Karpas-422 (cell line): ENCODE data around the gene CDON. TPM values are rescaled to one million over a fixed set of nuclear protein-coding genes. Genes with fewer than 3 reads are reported as not detected.

ENCODE experiments used
- DNase-seq: peaks from one replicate; pipeline ENCODE4 v3.0.0-alpha.2; 2015
- H2AFZ ChIP-seq: fragments of 200-600 bp; sonication (generic); 2 replicates; pipeline ENCODE4 v1.6.1; 2014; ENCODE audit warnings: antibody characterized with exemption, low read length, mixed read lengths
- H3K27ac ChIP-seq: fragments of 200-600 bp; sonication (generic); 2 replicates; pipeline ENCODE4 v1.5.1; 2014; ENCODE audit warnings: mild to moderate bottlenecking, low read length, moderate library complexity
- H3K27me3 ChIP-seq: fragments of 200-600 bp; sonication (generic); 2 replicates; pipeline ENCODE4 v1.6.1; 2014; ENCODE audit warnings: low read length, mixed read lengths
- H3K36me3 ChIP-seq: fragments of 200-600 bp; sonication (generic); 2 replicates; pipeline ENCODE4 v1.6.1; 2014; ENCODE audit warnings: low read length, mixed read lengths; ENCODE audit not compliant: insufficient read depth
- H3K4me1 ChIP-seq: fragments of 200-600 bp; sonication (generic); 2 replicates; pipeline ENCODE4 v1.6.1; 2014; ENCODE audit warnings: mild to moderate bottlenecking, low read length, mixed read lengths
- H3K4me2 ChIP-seq: fragments of 200-600 bp; sonication (generic); 2 replicates; pipeline ENCODE4 v1.6.1; 2014; ENCODE audit warnings: low read length, low read depth, mild to moderate bottlenecking; ENCODE audit not compliant: poor library complexity, severe bottlenecking
- H3K4me3 ChIP-seq: fragments of 200-600 bp; sonication (generic); 2 replicates; pipeline ENCODE4 v1.5.1; 2014; ENCODE audit warnings: mild to moderate bottlenecking, antibody characterized with exemption, low read length, mixed read lengths
- H3K79me2 ChIP-seq: fragments of 200-600 bp; sonication (generic); 2 replicates; pipeline ENCODE4 v1.6.1; 2014; ENCODE audit warnings: mild to moderate bottlenecking, low read length, mixed read lengths
- H3K9ac ChIP-seq: fragments of 200-600 bp; sonication (generic); 2 replicates; pipeline ENCODE4 v1.6.0; 2014; ENCODE audit warnings: low read length
- H3K9me2 ChIP-seq: fragments of 200-600 bp; sonication (generic), shearing (Covaris generic); replicated peaks from 2 replicates; pipeline ENCODE4 v1.6.0; 2014; ENCODE audit warnings: mild to moderate bottlenecking, low read length, moderate library complexity; ENCODE audit not compliant: insufficient read depth
- H3K9me3 ChIP-seq: fragments of 300-700, 200-600 bp; sonication (generic); 2 replicates; pipeline ENCODE4 v1.6.1; 2014; ENCODE audit warnings: low read length, mixed read lengths
- H4K20me1 ChIP-seq: fragments of 200-600 bp; sonication (generic); 2 replicates; pipeline ENCODE4 v1.6.1; 2014; ENCODE audit warnings: mild to moderate bottlenecking, antibody characterized with exemption, low read length, low read depth; ENCODE audit not compliant: insufficient read depth
- total RNA-seq: library from RNA; depleted of rRNA; stranded (reverse); fragments of >200 nt; shearing (Covaris generic); gene quantifications from 2 replicates; pipeline ENCODE4 v1.2.3, GENCODE V29; 2014; ENCODE audit warnings: low replicate concordance

CDON gene
- total RNA-seq, 1 experiment from 2014 or later, result 2.1 TPM

DNA sequence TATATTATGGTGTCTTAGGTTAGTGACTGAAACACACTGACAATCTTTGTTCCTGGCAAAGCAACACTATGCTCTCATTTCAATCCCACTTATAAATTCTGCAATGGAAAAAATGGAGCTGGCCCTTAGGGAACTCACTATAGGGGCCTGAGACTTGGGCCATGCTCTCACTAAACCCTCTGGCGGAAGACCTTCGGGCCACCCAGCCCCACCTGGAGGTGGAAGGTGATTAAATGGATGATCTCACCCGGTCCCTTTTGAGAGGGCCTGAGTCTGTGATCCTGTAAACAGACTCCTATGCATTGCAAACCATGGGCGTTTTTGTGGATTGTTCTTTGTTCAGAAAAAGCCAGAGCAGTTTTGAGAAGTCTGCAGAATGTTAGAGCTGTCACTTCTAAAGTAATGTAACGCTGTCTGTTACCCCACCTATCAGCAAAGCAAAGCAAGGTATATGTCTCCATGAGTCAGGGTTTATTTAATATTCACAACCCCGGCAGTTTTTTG, 17.0 kb upstream of the CDON start:
- Histone ChIP-seq H3K4me1 (peaks cover 31% of the 10 kb centered on the region), H4K20me1 (0 out of 2 replicates have a peak, but pooled peaks cover 4% of the 10 kb centered on the region), H3K27me3 (no peaks in the 10 kb centered on the region), H3K9me2 (no peaks in the 10 kb centered on the region), H3K9me3 (no peaks in the 10 kb centered on the region), H3K4me2 (no peak overlapping the region), H3K4me3 (no peak overlapping the region), H3K9ac (no peak overlapping the region), H3K79me2 (no peaks in the 10 kb centered on the region), H3K27ac (no peak overlapping the region), H3K36me3 (no peaks in the 10 kb centered on the region), H2AFZ (no peak overlapping the region)
- no peak for DNase-seq

DNA sequence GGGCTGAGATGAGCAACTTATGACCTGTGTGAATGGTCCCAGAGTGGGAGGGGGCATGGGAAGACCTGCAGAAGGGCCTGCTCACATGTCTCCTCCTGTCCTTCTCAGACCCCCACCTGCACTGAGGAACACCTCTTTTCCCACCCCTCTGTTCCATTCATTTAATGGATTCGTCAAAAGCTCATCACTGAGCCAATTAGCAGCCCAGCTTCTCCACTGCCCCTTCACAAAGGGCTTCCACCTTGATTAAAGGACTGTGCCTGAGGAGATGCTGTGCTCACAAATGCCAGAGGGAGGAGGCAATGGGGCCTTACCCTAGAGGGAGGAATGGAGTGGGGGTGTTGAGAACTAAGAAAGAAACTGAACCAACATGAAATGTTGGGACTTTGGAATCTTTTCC, 14.0 kb upstream of the CDON start:
- H3K4me1 ChIP-seq, result peaks cover 4% of the 10 kb centered on the region
- no peaks in the 10 kb centered on the region for H3K79me2 ChIP-seq
- H3K9me2 ChIP-seq, result no peaks in the 10 kb centered on the region
- no peaks in the 10 kb centered on the region for H3K36me3 ChIP-seq
- no peak overlapping the region for H3K9ac ChIP-seq
- H3K9me3 ChIP-seq, result no peaks in the 10 kb centered on the region
- no peak overlapping the region for H3K4me3 ChIP-seq
- no peak overlapping the region for H3K4me2 ChIP-seq
- H3K27me3 ChIP-seq, result no peaks in the 10 kb centered on the region
- H2AFZ ChIP-seq, result no peak overlapping the region
- H3K27ac ChIP-seq, result no peak overlapping the region
- H4K20me1 ChIP-seq, result no peaks in the 10 kb centered on the region
- no peak for DNase-seq

DNA sequence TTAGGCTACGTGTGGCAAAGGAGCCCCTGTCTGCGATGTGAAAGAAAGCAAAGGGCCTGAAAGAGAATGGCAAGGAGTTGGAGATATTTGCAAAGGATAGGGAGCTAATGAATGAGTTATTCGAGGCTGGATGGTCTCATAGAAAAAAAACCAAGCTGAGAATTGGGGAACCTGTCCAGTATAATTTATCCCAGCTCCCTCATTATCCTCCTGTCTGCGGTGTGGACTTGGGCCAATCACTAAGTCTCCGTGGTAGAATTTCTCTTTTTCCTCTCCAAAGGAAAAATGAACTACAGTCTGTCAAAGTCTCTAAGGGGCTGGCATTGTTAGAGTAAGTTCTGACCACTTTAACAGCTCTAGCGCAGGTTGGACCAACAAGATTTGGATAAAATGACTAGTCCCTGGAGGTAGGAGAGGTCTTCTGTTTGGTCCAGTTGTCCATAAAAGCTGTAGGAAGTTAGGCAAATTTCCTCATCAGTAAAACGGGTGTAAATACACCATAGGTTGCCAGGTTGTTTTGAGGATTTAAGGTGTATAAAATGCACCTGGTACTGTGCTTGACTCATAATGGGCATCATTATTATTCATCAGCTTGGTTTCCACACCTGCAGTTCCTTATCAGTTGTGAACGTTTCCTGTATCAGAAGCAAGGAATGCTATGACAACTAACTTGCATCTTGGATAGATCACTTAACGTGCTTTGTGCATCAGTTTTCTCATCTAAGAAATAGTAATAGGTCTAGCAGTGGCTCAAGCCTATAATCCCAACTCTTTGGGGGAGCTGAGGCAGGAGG, 10.3 kb upstream of the CDON start:
- H4K20me1 ChIP-seq, result no peaks in the 10 kb centered on the region
- no peak for DNase-seq
- no peak overlapping the region for H2AFZ ChIP-seq
- H3K27me3 ChIP-seq, result no peaks in the 10 kb centered on the region
- H3K9ac ChIP-seq, result no peak overlapping the region
- no peak overlapping the region for H3K27ac ChIP-seq
- no peaks in the 10 kb centered on the region for H3K9me3 ChIP-seq
- H3K79me2 ChIP-seq, result no peaks in the 10 kb centered on the region
- H3K4me2 ChIP-seq, result no peak overlapping the region
- no peaks in the 10 kb centered on the region for H3K4me1 ChIP-seq
- H3K4me3 ChIP-seq, result no peak overlapping the region
- H3K36me3 ChIP-seq, result no peaks in the 10 kb centered on the region
- no peaks in the 10 kb centered on the region for H3K9me2 ChIP-seq

DNA sequence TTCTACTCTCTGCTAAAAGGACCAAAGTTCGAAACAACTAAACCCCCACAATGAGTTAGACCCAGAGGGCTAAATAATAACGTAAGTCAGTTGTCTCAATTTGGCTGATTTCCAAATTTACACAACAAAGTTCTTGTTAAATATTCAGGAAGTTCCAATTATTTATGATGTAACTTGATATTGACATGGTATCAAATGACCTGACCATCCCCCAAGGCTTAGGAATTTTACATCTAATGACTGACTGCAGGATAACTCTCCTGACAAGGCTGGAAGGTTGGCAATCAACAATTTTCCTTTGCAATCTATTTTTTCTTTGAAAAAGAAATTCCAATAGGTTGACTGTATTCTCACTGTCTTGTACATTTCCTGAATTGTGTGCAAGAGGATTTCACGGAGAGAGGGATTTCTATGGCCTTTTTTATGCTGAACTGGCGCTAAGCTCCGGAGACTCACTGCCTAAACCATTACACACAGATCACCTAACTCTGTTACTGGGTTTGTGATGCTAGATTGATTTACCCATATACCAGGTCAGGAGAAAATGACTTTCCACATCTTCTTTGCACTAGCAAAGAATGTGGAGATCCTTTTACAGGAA, 9.6 kb upstream of the CDON start:
- Histone ChIP-seq H3K36me3 (no peaks in the 10 kb centered on the region), H3K79me2 (no peaks in the 10 kb centered on the region), H3K27me3 (no peaks in the 10 kb centered on the region), H3K4me1 (no peaks in the 10 kb centered on the region), H3K27ac (no peak overlapping the region), H3K4me3 (no peak overlapping the region), H3K4me2 (no peak overlapping the region), H3K9me3 (no peaks in the 10 kb centered on the region), H3K9me2 (no peaks in the 10 kb centered on the region), H3K9ac (no peak overlapping the region), H2AFZ (no peak overlapping the region), H4K20me1 (no peaks in the 10 kb centered on the region)
- no peak for DNase-seq

DNA sequence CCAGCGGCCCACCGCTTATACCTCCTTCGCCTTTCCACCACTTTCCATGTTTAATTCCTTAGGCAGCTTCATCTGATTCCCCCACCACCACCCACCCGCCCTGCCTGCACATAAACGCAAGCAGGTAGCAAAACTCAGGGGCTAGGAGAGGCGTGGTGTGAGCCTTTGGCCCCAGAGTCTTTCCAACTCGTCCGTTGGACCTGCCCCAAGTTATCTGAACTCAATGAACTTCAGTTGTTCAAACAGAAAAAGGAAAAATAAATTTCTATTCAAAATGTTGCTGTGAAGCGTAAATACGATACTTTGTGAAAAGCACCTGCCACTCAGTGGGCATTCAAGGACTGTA, 814 bp upstream of the CDON start:
- no peaks in the 10 kb centered on the region for H3K79me2 ChIP-seq
- H3K9me3 ChIP-seq, result no peaks in the 10 kb centered on the region
- H3K9me2 ChIP-seq, result no peaks in the 10 kb centered on the region
- no peak overlapping the region for H3K4me3 ChIP-seq
- no peak overlapping the region for H2AFZ ChIP-seq
- H3K4me2 ChIP-seq, result no peak overlapping the region
- DNase-seq, result no peak
- H3K36me3 ChIP-seq, result no peaks in the 10 kb centered on the region
- H3K9ac ChIP-seq, result no peak overlapping the region
- no peaks in the 10 kb centered on the region for H4K20me1 ChIP-seq
- H3K27me3 ChIP-seq, result no peaks in the 10 kb centered on the region
- H3K4me1 ChIP-seq, result peaks cover 8% of the 10 kb centered on the region
- no peak overlapping the region for H3K27ac ChIP-seq

DNA sequence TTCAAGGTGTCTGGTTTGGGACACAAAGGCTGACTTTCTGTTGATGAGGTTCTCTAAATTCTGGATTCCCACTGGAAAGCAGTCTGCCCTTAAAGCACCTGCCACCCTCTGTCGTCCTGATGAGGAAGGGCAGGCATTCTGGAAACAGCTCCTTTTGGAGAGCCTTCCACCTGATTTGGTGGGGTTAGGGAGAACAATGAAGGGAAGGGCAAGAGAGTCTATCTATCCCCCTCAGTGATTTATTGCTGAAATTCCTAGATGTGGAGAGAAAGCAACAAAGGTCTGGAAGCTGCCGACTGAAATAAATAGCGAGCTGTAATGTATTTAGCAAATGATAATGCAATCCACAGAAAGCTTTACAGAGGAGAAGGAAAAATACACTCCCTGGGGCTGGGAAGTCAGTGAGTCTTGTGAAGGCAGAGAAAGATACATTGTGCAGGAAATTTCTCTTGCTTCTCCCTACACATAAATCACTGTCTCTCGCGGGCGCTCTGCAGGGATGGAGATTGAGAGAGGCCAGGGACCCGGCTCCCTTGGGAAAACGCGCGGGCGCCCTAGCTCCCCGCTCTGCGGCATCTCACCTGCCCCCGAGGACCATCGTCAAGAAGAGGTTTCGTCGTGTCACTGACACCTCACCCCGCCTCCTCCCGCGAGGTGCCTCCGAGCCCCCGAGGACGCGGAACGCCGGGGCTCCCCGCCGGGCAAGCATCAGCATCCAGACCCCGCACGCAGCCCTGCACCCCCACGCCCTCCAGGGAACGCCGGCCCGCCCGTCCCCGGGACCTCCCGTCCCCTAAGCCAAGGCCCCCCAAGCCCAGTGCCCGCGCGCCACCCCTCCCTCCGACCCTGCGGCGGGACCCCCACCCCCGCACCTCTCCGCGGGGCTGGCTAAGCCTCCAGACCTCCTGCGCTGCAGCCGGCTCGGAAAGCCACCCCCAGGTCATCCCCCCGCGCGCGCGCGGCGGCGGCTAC, 673 bp downstream of the CDON start:
- peak overlapping the region; percentile 56 for H3K9ac ChIP-seq
- DNase-seq, result no peak
- no peaks in the 10 kb centered on the region for H3K36me3 ChIP-seq
- H4K20me1 ChIP-seq, result no peaks in the 10 kb centered on the region
- peak overlapping the region; percentile 43; the same call in 1 of the 2 replicates for H2AFZ ChIP-seq
- H3K9me3 ChIP-seq, result no peaks in the 10 kb centered on the region
- H3K4me3 ChIP-seq, result peak overlapping the region; percentile 57
- H3K4me2 ChIP-seq, result peak overlapping the region; percentile 67
- H3K9me2 ChIP-seq, result no peaks in the 10 kb centered on the region
- peaks cover 8% of the 10 kb centered on the region for H3K4me1 ChIP-seq
- no peaks in the 10 kb centered on the region for H3K27me3 ChIP-seq
- no peaks in the 10 kb centered on the region for H3K79me2 ChIP-seq
- no peak overlapping the region for H3K27ac ChIP-seq

DNA sequence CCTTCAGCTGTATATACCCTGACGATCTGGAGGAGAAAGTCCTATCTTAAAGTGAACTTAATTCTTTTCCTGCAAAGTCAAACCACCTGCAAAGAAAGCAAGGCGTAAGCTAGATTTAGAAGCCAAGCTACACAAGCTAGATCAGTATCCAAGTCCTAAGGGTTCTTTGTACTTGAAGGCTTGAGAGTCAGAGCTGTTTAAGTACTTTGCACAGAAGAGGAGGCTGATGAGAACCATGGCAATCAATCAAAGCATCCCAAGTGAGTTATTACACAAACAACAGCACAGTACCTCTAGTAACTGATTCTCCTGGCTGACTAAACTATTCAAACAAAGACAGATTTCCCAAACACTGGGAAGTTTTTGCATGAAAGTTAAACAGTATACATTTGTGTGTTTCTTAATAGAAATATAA, 1.9 kb downstream of the CDON start:
- Histone ChIP-seq H3K36me3 (no peaks in the 10 kb centered on the region), H3K27ac (no peak overlapping the region), H3K9ac (no peak overlapping the region), H3K9me2 (no peaks in the 10 kb centered on the region), H3K4me3 (no peak overlapping the region), H3K27me3 (no peaks in the 10 kb centered on the region), H2AFZ (no peak overlapping the region), H3K9me3 (no peaks in the 10 kb centered on the region), H3K79me2 (no peaks in the 10 kb centered on the region), H3K4me2 (no peak overlapping the region), H3K4me1 (peaks cover 8% of the 10 kb centered on the region), H4K20me1 (no peaks in the 10 kb centered on the region)
- DNase-seq, result no peak
